HCT116 (cell line): Measurements from ENCODE around the gene ATCAY. TPM values are rescaled to one million over a fixed set of nuclear protein-coding genes. Genes with fewer than 3 reads are reported as not detected.

Experiments
- ATAC-seq: fragments of 200-7000 bp; cut with Tn5 transposase; 2 replicates; pipeline ENCODE4 v1.9.1; 2020; ENCODE audit warnings: mild to moderate bottlenecking, moderate library complexity
- BruUV-seq: library from RNA; stranded (reverse); fragments of 400-500 nt; replicated peaks from 2 replicates; lab custom pipeline; 2021; lab: Mats Ljungman, UMichigan
- CTCF ChIA-PET: fragments of 300-600 bp; sonication (Branson Sonifier 250); formaldehyde crosslinking; loops from one replicate; lab custom pipeline; 2021; ENCODE audit warnings: antibody characterized with exemption; lab: Charles Lee
- POLR2A ChIA-PET: fragments of 300-600, 350-600 bp; sonication (Branson Sonifier 250); formaldehyde crosslinking; loops from one replicate; lab custom pipeline; 2021; ENCODE audit warnings: antibody characterized with exemption; lab: Charles Lee
- RAD21 ChIA-PET, 2 experiments: fragments of 300-600 bp; sonication (Branson Sonifier 250); formaldehyde crosslinking; loops; one replicate each; lab custom pipeline; 2023; ENCODE audit warnings: low total read pairs in 2 of 2; ENCODE audit not compliant: uncharacterized antibody in 2 of 2, unreplicated experiment in 2 of 2, low non-redundant PET in 1 of 2; lab: Charles Lee
- DNase-seq: peaks from one replicate; pipeline ENCODE4 v3.0.0-alpha.2; 2010; ENCODE audit warnings: low read depth, low spot score
- H2AFZ ChIP-seq: fragments of 200-600 bp; shearing (Covaris generic), sonication (generic); 2 replicates; pipeline ENCODE4 v1.6.1; 2017; ENCODE audit warnings: low read depth, mixed run types, mixed read lengths, antibody characterized with exemption, low read length; ENCODE audit not compliant: poor library complexity, severe bottlenecking
- H3K27ac ChIP-seq: 2 replicates; pipeline ENCODE4 v1.5.1; 2012; ENCODE audit warnings: low read depth, low read length
- H3K27me3 ChIP-seq: fragments of 200-600 bp; sonication (generic); 2 replicates; pipeline ENCODE4 v1.6.1; 2016; ENCODE audit warnings: mixed run types, low read length, mixed read lengths; ENCODE audit not compliant: insufficient read depth
- H3K36me3 ChIP-seq, 2 experiments: fragments of 200-500 bp in 1 of 2; fragments of 200-600 bp in 1 of 2; sonication (Bioruptor generic) in 1 of 2; sonication (generic) in 1 of 2; 2 replicates each; pipeline versions ENCODE4 v1.5.1 to v1.6.1; 2014 to 2016; ENCODE audit warnings: low read length in 2 of 2, inconsistent platforms in 1 of 2, mixed read lengths in 1 of 2, mixed run types in 1 of 2; ENCODE audit not compliant: insufficient read depth in 2 of 2, control insufficient read depth in 1 of 2
- H3K4me1 ChIP-seq, 2 experiments: fragments of 200-600 bp in 1 of 2; sonication (generic) in 1 of 2; 2 replicates each; pipeline versions ENCODE4 v1.5.1 to v1.6.1; 2012 to 2017; ENCODE audit warnings: low read length in 2 of 2, inconsistent platforms in 1 of 2, mild to moderate bottlenecking in 1 of 2, mixed read lengths in 1 of 2, mixed run types in 1 of 2, moderate library complexity in 1 of 2; ENCODE audit not compliant: insufficient read depth in 2 of 2, control insufficient read depth in 1 of 2
- H3K4me2 ChIP-seq: fragments of 200-600 bp; sonication (generic); 2 replicates; pipeline ENCODE4 v1.6.1; 2017; ENCODE audit warnings: mixed run types, low read length, mixed read lengths
- H3K4me3 ChIP-seq, 2 experiments: fragments of 200-600 bp in 1 of 2; sonication (generic) in 1 of 2; replicated peaks in 1 of 2; 2 replicates each; pipeline ENCODE4 v1.5.1; 2011 to 2016; ENCODE audit warnings: low read length in 2 of 2, control low read depth in 1 of 2, low read depth in 1 of 2, mild to moderate bottlenecking in 1 of 2, mixed read lengths in 1 of 2, mixed run types in 1 of 2
- H3K79me2 ChIP-seq: fragments of 200-600 bp; sonication (generic); 2 replicates; pipeline ENCODE4 v1.6.1; 2017; ENCODE audit warnings: mild to moderate bottlenecking, mixed run types, low read length, moderate library complexity, mixed read lengths; ENCODE audit not compliant: insufficient read depth
- H3K9ac ChIP-seq: fragments of 200-600 bp; sonication (generic); 2 replicates; pipeline ENCODE4 v1.6.1; 2016; ENCODE audit warnings: low read length, mixed read lengths
- H3K9me2 ChIP-seq: fragments of 200-600 bp; sonication (generic), shearing (Covaris generic); 2 replicates; pipeline ENCODE4 v1.6.1; 2017; ENCODE audit warnings: mixed run types, mild to moderate bottlenecking, moderate library complexity; ENCODE audit not compliant: insufficient read depth
- H3K9me3 ChIP-seq, 2 experiments: fragments of 200-500 bp in 1 of 2; fragments of 200-600 bp in 1 of 2; sonication (Bioruptor generic) in 1 of 2; sonication (generic) in 1 of 2; 2 replicates each; pipeline ENCODE4 v1.6.1; 2014 to 2017; ENCODE audit warnings: low read length in 2 of 2, mixed read lengths in 2 of 2, inconsistent platforms in 1 of 2, low read depth in 1 of 2, mild to moderate bottlenecking in 1 of 2, mixed run types in 1 of 2, moderate library complexity in 1 of 2; ENCODE audit not compliant: control insufficient read depth in 1 of 2, insufficient read depth in 1 of 2
- H4K20me1 ChIP-seq: fragments of 200-600 bp; sonication (generic), shearing (Covaris generic); 2 replicates; pipeline ENCODE4 v1.6.1; 2017; ENCODE audit warnings: mixed run types, mild to moderate bottlenecking, moderate library complexity; ENCODE audit not compliant: insufficient read depth
- CBX3 ChIP-seq: IDR thresholded peaks from 2 replicates; pipeline ENCODE4 v1.6.1; 2012; ENCODE audit warnings: low read depth
- CEBPB ChIP-seq: IDR thresholded peaks from 2 replicates; pipeline ENCODE4 v1.6.1; 2012; ENCODE audit warnings: low read depth
- CTCF ChIP-seq, 3 experiments: fragments of 200-600 bp in 1 of 3; sonication (generic) in 1 of 3; IDR thresholded peaks in 2 of 3; conservative IDR thresholded peaks in 1 of 3; 2 replicates each; pipeline ENCODE4 v1.5.1; 2012 to 2017; ENCODE audit warnings: low read depth in 2 of 3, low read length in 2 of 3, antibody characterized with exemption in 1 of 3, borderline replicate concordance in 1 of 3, control low read depth in 1 of 3, mild to moderate bottlenecking in 1 of 3, mixed read lengths in 1 of 3, mixed run types in 1 of 3, moderate library complexity in 1 of 3; ENCODE audit not compliant: insufficient read depth in 1 of 3
- EZH2 ChIP-seq: fragments of 200-600 bp; sonication (generic); IDR thresholded peaks from 2 replicates; pipeline ENCODE4 v1.6.1; 2017; ENCODE audit warnings: antibody characterized with exemption, mixed run types
- EZH2phosphoT487 ChIP-seq: fragments of 200-600 bp; IDR thresholded peaks from 2 replicates; pipeline ENCODE4 v1.6.1; 2018; ENCODE audit warnings: antibody characterized with exemption, borderline replicate concordance
- FOSL1 ChIP-seq: IDR thresholded peaks from 2 replicates; pipeline ENCODE4 v1.6.1; 2012; ENCODE audit warnings: low read depth
- JUND ChIP-seq: IDR thresholded peaks from 2 replicates; pipeline ENCODE4 v1.6.1; 2012
- RAD21 ChIP-seq: IDR thresholded peaks from 2 replicates; pipeline ENCODE4 v1.6.1; 2012; ENCODE audit warnings: low read depth, mild to moderate bottlenecking
- SIN3A ChIP-seq: IDR thresholded peaks from 2 replicates; pipeline ENCODE4 v1.6.1; 2012; ENCODE audit warnings: low read depth
- SP1 ChIP-seq: IDR thresholded peaks from 2 replicates; pipeline ENCODE4 v1.6.1; 2012; ENCODE audit warnings: low read depth
- ZBTB33 ChIP-seq: IDR thresholded peaks from 2 replicates; pipeline ENCODE4 v1.6.1; 2011; ENCODE audit warnings: mild to moderate bottlenecking, low read length, moderate library complexity; ENCODE audit not compliant: insufficient replicate concordance; ENCODE audit errors: extremely low read depth
- ZNF274 ChIP-seq: fragments of 200-500 bp; sonication (Bioruptor generic); IDR thresholded peaks from 2 replicates; pipeline ENCODE4 v1.6.1; 2014; ENCODE audit warnings: mild to moderate bottlenecking, low read depth, low read length, inconsistent platforms
- intact Hi-C: fragments of 100-400 bp; cut with micrococcal nuclease; formaldehyde crosslinking; loops from 2 replicates; pipeline ENCODE4 v1.10.0; 2022
- total RNA-seq: library from RNA; stranded (reverse); gene quantifications from one replicate; pipeline ENCODE4 v1.2.1, GENCODE V29; 2021; ENCODE audit not compliant: unreplicated experiment

The ATCAY gene
- total RNA-seq, 1 experiment from 2014 or later = not detected

- TF ChIP-seq CTCF (IDR thresholded peaks at IDR 0.05 in 2 of 3, conservative IDR thresholded peaks at IDR 0.05 in 1 of 3; ENCODE audit: borderline replicate concordance in 1 of 3, insufficient read depth in 1 of 3, low read depth in 2 of 3, low read length in 2 of 3) (no peak), JUND (no peak), ZNF274 (no peak)
Measured at GRCh38 chr19:3970808-3971598, 90.5 kb downstream of the ATCAY start, which contains the start of gene DAPK3 (continued).

- ChIA-PET POLR2A (interaction anchor here (1.2 kb wide), 1 partner anchor 10 kb away, joined by 9 read pairs; the partner anchor contains the start of gene EEF2), RAD21 (no interaction called here)
- DNase-seq = no peak
- H3K4me1 ChIP-seq = peaks cover 0 to 14% of the 10 kb centered on the region in 2 experiments; a peak in 3 of 4 replicates
- no peak overlapping the region for H3K4me3 ChIP-seq
- peaks cover 39% of the 10 kb centered on the region; the same call in 1 of the 2 replicates for H4K20me1 ChIP-seq
- H2AFZ ChIP-seq = no peak overlapping the region
- no peak overlapping the region for H3K4me2 ChIP-seq
- no peak overlapping the region for H3K27ac ChIP-seq
- no peak overlapping the region for H3K9ac ChIP-seq
- no peak for ATAC-seq
- TF ChIP-seq SP1 (no peak), ZBTB33 (no peak), CTCF (IDR thresholded peaks at IDR 0.05 in 2 of 3, conservative IDR thresholded peaks at IDR 0.05 in 1 of 3; ENCODE audit: borderline replicate concordance in 1 of 3, insufficient read depth in 1 of 3, low read depth in 2 of 3, low read length in 2 of 3) (no peak), EZH2 (no peak), CEBPB (no peak), SIN3A (no peak), ZNF274 (no peak), CBX3 (no peak), FOSL1 (no peak), EZH2phosphoT487 (no peak), RAD21 (no peak)
- TF ChIP-seq, all 23 proteins: peak for 0
- Histone ChIP-seq H3K9me2 (no peaks in the 10 kb centered on the region), H3K36me3 (peaks cover 38 to 48% of the 10 kb centered on the region in 2 experiments), H3K27me3 (no peaks in the 10 kb centered on the region), H3K79me2 (peaks cover 57% of the 10 kb centered on the region), H3K9me3 (no peaks in the 10 kb centered on the region)
- intact Hi-C loops = no loop called here
- no TSS peak for BruUV-seq
- CTCF ChIA-PET = interaction anchor here (1.5 kb wide), 2 partner anchors 12 to 122 kb away, joined by 5 read pairs; no protein-coding TSS in a partner anchor
Measured at GRCh38 chr19:3975144-3975543, 94.7 kb downstream of the ATCAY start.
